ENCODE data around the gene PKP2.

The PKP2 gene

GRCh38 chr12:32765906-32766305, 130.7 kb downstream of the PKP2 start:
- TF ChIP-seq ZC3H10 (CRISPR knock-in tag; IDR thresholded peaks at IDR 0.05) (no peak), CSDC2 (CRISPR knock-in tag; IDR thresholded peaks at IDR 0.05) (no peak), PPARA (CRISPR knock-in tag; IDR thresholded peaks at IDR 0.05; ENCODE audit: borderline replicate concordance) (no peak), CREB5 (CRISPR knock-in tag; IDR thresholded peaks at IDR 0.05; ENCODE audit: low read depth) (no peak), POU6F1 (CRISPR knock-in tag; IDR thresholded peaks at IDR 0.05; ENCODE audit: borderline replicate concordance, low read depth) (no peak), ZNF565 (CRISPR knock-in tag; conservative IDR thresholded peaks at IDR 0.05; ENCODE audit: low read depth) (no peak), CSRNP3 (CRISPR knock-in tag; IDR thresholded peaks at IDR 0.05) (no peak), BACH2 (CRISPR knock-in tag; IDR thresholded peaks at IDR 0.05; ENCODE audit: borderline replicate concordance) (no peak), ZNF70 (CRISPR knock-in tag; IDR thresholded peaks at IDR 0.05) (no peak), SNAI2 (CRISPR knock-in tag; IDR thresholded peaks at IDR 0.05) (no peak), ISL1 (CRISPR knock-in tag; IDR thresholded peaks at IDR 0.05) (no peak), ZFP3 (CRISPR knock-in tag; IDR thresholded peaks at IDR 0.05) (no peak), TOX (CRISPR knock-in tag; IDR thresholded peaks at IDR 0.05; ENCODE audit: borderline replicate concordance) (no peak), GLIS3 (CRISPR knock-in tag; IDR thresholded peaks at IDR 0.05) (no peak), ESRRG (CRISPR knock-in tag; IDR thresholded peaks at IDR 0.05) (no peak), PATZ1 (CRISPR knock-in tag; IDR thresholded peaks at IDR 0.05; ENCODE audit: borderline replicate concordance) (no peak), ZFP30 (CRISPR knock-in tag; IDR thresholded peaks at IDR 0.05) (no peak)
- ATAC-seq, result no peak

- no peak for TF ChIP-seq CSDC2 (CRISPR knock-in tag; IDR thresholded peaks at IDR 0.05)
- no peak for ATAC-seq
These were observed 134.9 kb downstream of the PKP2 start for GRCh38 chr12:32761716-32762115.

- no peak for TF ChIP-seq PPARA (CRISPR knock-in tag; IDR thresholded peaks at IDR 0.05; ENCODE audit: borderline replicate concordance)
- no peak for TF ChIP-seq ZNF565 (CRISPR knock-in tag; conservative IDR thresholded peaks at IDR 0.05; ENCODE audit: low read depth)
- TF ChIP-seq RARB (CRISPR knock-in tag; IDR thresholded peaks at IDR 0.05), result no peak
- no peak for TF ChIP-seq ZC3H10 (CRISPR knock-in tag; IDR thresholded peaks at IDR 0.05)
- ATAC-seq, result no peak
These were observed 139.4 kb downstream of the PKP2 start for GRCh38 chr12:32757157-32757556.

- ATAC-seq, result no peak
- TF ChIP-seq POU6F1 (CRISPR knock-in tag; IDR thresholded peaks at IDR 0.05; ENCODE audit: borderline replicate concordance, low read depth) (no peak), ZC3H10 (CRISPR knock-in tag; IDR thresholded peaks at IDR 0.05) (no peak), CREB5 (CRISPR knock-in tag; IDR thresholded peaks at IDR 0.05; ENCODE audit: low read depth) (no peak), TSHZ2 (CRISPR knock-in tag; IDR thresholded peaks at IDR 0.05) (no peak), PATZ1 (CRISPR knock-in tag; IDR thresholded peaks at IDR 0.05; ENCODE audit: borderline replicate concordance) (no peak), GLIS3 (CRISPR knock-in tag; IDR thresholded peaks at IDR 0.05) (no peak), TOX (CRISPR knock-in tag; IDR thresholded peaks at IDR 0.05; ENCODE audit: borderline replicate concordance) (no peak), ZNF70 (CRISPR knock-in tag; IDR thresholded peaks at IDR 0.05) (no peak), OSR1 (CRISPR knock-in tag; IDR thresholded peaks at IDR 0.05) (no peak), SNAI2 (CRISPR knock-in tag; IDR thresholded peaks at IDR 0.05) (no peak), ZFP30 (CRISPR knock-in tag; IDR thresholded peaks at IDR 0.05) (no peak), ZFP3 (CRISPR knock-in tag; IDR thresholded peaks at IDR 0.05) (no peak), ESRRG (CRISPR knock-in tag; IDR thresholded peaks at IDR 0.05) (no peak), ZNF8 (CRISPR knock-in tag; IDR thresholded peaks at IDR 0.05) (no peak)
These were observed 140.0 kb downstream of the PKP2 start for GRCh38 chr12:32756476-32757066.
